Endothelial cell of hepatic sinusoid (primary cell): ENCODE data around the gene PUSL1.

ENCODE experiments used
- in situ Hi-C: cut with HindIII; loops from 2 replicates; pipeline ENCODE4 v1.10.0; 2017; ENCODE audit warnings: low sequenced_read_pairs

Gene PUSL1

GRCh38 chr1:1349256-1350012, 41.0 kb downstream of the PUSL1 start, which contains the start of gene DVL1:
TSS of gene DVL1 (minus strand) at chr1:1349418. CDS start at chr1:1349065, 353 bp downstream.
- in situ Hi-C loops: no loop called here

GRCh38 chr1:1351511-1352427, 43.4 kb downstream of the PUSL1 start:
- in situ Hi-C loops: no loop called here

GRCh38 chr1:1352786-1353388, 44.5 kb downstream of the PUSL1 start:
- in situ Hi-C loops: no loop called here

- in situ Hi-C loops: no loop called here
Observed at GRCh38 chr1:1353389-1354151, 45.2 kb downstream of the PUSL1 start.

GRCh38 chr1:1354271-1355247, 46.2 kb downstream of the PUSL1 start:
- in situ Hi-C loops: no loop called here

GRCh38 chr1:1355416-1355815, 47.0 kb downstream of the PUSL1 start:
- in situ Hi-C loops: no loop called here

GRCh38 chr1:1356166-1356795, 47.9 kb downstream of the PUSL1 start:
- in situ Hi-C loops: no loop called here

GRCh38 chr1:1356796-1357401, 48.5 kb downstream of the PUSL1 start:
- in situ Hi-C loops: no loop called here

GRCh38 chr1:1357871-1358432, 49.6 kb downstream of the PUSL1 start:
- in situ Hi-C loops: no loop called here

- in situ Hi-C loops: no loop called here
Observed at GRCh38 chr1:1358433-1359271, 50.3 kb downstream of the PUSL1 start, which contains the start of gene MXRA8. TSS of gene MXRA8 (minus strand) at chr1:1358555. CDS start at chr1:1358504, 51 bp downstream.

- in situ Hi-C loops: no loop called here
Observed at GRCh38 chr1:1359308-1359663, 50.9 kb downstream of the PUSL1 start.

GRCh38 chr1:1359664-1360468, 51.5 kb downstream of the PUSL1 start:
- in situ Hi-C loops: no loop called here

- in situ Hi-C loops: no loop called here
Observed at GRCh38 chr1:1360506-1361169, 52.2 kb downstream of the PUSL1 start.
